Measurements from ENCODE around the gene UBXN10.

- TF ChIP-seq CTCF (IDR thresholded peaks at IDR 0.05) (no peak), POLR2A (IDR thresholded peaks at IDR 0.05) (no peak)
Observed at GRCh38 chr1:20150326-20150705, 35.6 kb upstream of the UBXN10 start.

All from uterus (tissue), 2 donors.